ENCODE measurements around the gene NDUFS8. TPM values are rescaled to one million over a fixed set of nuclear protein-coding genes. Genes with fewer than 3 reads are reported as not detected.

NDUFS8 gene
- polyA plus RNA-seq, 1 donor from 2014 or later = 169 TPM

- no peak for TF ChIP-seq MXI1 (conservative IDR thresholded peaks at IDR 0.05; ENCODE audit: poor library complexity, severe bottlenecking)
- no peak for TF ChIP-seq TAF1 (IDR thresholded peaks at IDR 0.05; ENCODE audit: low read depth)
- TF ChIP-seq CTCF (IDR thresholded peaks at IDR 0.05; ENCODE audit: poor library complexity, severe bottlenecking) = no peak
- TF ChIP-seq, protein P1, sequence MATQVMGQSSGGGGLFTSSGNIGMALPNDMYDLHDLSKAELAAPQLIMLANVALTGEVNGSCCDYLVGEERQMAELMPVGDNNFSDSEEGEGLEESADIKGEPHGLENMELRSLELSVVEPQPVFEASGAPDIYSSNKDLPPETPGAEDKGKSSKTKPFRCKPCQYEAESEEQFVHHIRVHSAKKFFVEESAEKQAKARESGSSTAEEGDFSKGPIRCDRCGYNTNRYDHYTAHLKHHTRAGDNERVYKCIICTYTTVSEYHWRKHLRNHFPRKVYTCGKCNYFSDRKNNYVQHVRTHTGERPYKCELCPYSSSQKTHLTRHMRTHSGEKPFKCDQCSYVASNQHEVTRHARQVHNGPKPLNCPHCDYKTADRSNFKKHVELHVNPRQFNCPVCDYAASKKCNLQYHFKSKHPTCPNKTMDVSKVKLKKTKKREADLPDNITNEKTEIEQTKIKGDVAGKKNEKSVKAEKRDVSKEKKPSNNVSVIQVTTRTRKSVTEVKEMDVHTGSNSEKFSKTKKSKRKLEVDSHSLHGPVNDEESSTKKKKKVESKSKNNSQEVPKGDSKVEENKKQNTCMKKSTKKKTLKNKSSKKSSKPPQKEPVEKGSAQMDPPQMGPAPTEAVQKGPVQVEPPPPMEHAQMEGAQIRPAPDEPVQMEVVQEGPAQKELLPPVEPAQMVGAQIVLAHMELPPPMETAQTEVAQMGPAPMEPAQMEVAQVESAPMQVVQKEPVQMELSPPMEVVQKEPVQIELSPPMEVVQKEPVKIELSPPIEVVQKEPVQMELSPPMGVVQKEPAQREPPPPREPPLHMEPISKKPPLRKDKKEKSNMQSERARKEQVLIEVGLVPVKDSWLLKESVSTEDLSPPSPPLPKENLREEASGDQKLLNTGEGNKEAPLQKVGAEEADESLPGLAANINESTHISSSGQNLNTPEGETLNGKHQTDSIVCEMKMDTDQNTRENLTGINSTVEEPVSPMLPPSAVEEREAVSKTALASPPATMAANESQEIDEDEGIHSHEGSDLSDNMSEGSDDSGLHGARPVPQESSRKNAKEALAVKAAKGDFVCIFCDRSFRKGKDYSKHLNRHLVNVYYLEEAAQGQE (IDR thresholded peaks at IDR 0.05; ENCODE audit: borderline replicate concordance) = no peak
- no peak for TF ChIP-seq EP300 (conservative IDR thresholded peaks at IDR 0.05; ENCODE audit: poor library complexity, severe bottlenecking)
- TF ChIP-seq EZH2 (IDR thresholded peaks at IDR 0.05; ENCODE audit: borderline replicate concordance, insufficient read depth, low read length, poor library complexity, severe bottlenecking) = no peak
- no peak for TF ChIP-seq POLR2AphosphoS5 (IDR thresholded peaks at IDR 0.05)
- TF ChIP-seq RAD21 (conservative IDR thresholded peaks at IDR 0.05) = no peak
- no peak for TF ChIP-seq SMC3 (conservative IDR thresholded peaks at IDR 0.05; ENCODE audit: poor library complexity)
- Histone ChIP-seq H2AFZ (ENCODE audit: low read depth, low read length) (no peak overlapping the region), H3K4me2 (ENCODE audit: low read length) (no peak overlapping the region), H3K4me3 (ENCODE audit: low read length) (no peak overlapping the region), H4K20me1 (ENCODE audit: insufficient read depth) (no peaks in the 10 kb centered on the region), H3K27ac (ENCODE audit: low read length) (no peak overlapping the region), H3K79me2 (replicated peaks; ENCODE audit: insufficient read depth, low read length) (no peaks in the 10 kb centered on the region), H3K9ac (ENCODE audit: low read length) (no peak overlapping the region), H3K27me3 (ENCODE audit: insufficient read depth, low read depth, low read length) (no peaks in the 10 kb centered on the region), H3K9me2 (ENCODE audit: insufficient read depth, low read length) (no peaks in the 10 kb centered on the region), H3F3A (ENCODE audit: insufficient read depth, low read length, poor library complexity, severe bottlenecking) (no peaks in the 10 kb centered on the region), H3K36me3 (ENCODE audit: insufficient read depth, low read length) (no peaks in the 10 kb centered on the region), H3K9me3 (ENCODE audit: low read length) (peaks cover 5% of the 10 kb centered on the region)
Measured at GRCh38 chr11:68022531-68022930, 8.0 kb upstream of the NDUFS8 start.

DNA sequence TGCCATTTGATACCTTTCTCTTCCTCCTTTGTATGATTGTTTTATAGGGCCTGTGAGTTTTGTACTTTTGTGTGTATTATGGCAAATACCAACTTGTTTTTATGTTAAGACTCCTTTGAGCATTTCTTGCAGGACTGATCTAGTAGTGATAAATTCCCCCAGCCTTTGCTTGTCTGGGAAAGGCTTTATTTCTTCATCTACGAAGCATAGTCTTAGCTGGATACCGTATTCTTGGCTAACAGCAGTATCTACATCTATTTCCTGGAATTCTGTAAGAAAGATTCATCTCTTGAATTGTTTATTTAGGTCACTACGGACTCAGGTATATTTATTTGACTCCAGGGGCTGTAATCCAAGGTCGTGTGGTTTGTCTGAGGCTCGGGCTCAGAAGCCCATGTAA lies 6.0 kb upstream of the NDUFS8 start:
- Histone ChIP-seq H3K27ac (ENCODE audit: low read length) (no peak overlapping the region), H3K79me2 (replicated peaks; ENCODE audit: insufficient read depth, low read length) (no peaks in the 10 kb centered on the region), H3K36me3 (ENCODE audit: insufficient read depth, low read length) (no peaks in the 10 kb centered on the region), H3K9me2 (ENCODE audit: insufficient read depth, low read length) (no peaks in the 10 kb centered on the region), H3K27me3 (ENCODE audit: insufficient read depth, low read depth, low read length) (no peaks in the 10 kb centered on the region), H2AFZ (ENCODE audit: low read depth, low read length) (no peak overlapping the region), H3K4me3 (ENCODE audit: low read length) (no peak overlapping the region), H4K20me1 (ENCODE audit: insufficient read depth) (no peaks in the 10 kb centered on the region), H3F3A (ENCODE audit: insufficient read depth, low read length, poor library complexity, severe bottlenecking) (no peaks in the 10 kb centered on the region), H3K9me3 (ENCODE audit: low read length) (peaks cover 5% of the 10 kb centered on the region), H3K9ac (ENCODE audit: low read length) (no peak overlapping the region), H3K4me2 (ENCODE audit: low read length) (no peak overlapping the region)
- TF ChIP-seq EZH2 (IDR thresholded peaks at IDR 0.05; ENCODE audit: borderline replicate concordance, insufficient read depth, low read length, poor library complexity, severe bottlenecking) = no peak
- no peak for TF ChIP-seq CTCF (IDR thresholded peaks at IDR 0.05; ENCODE audit: poor library complexity, severe bottlenecking)
- TF ChIP-seq, protein P1 (IDR thresholded peaks at IDR 0.05; ENCODE audit: borderline replicate concordance) = no peak

Measured in neural cell (in vitro differentiated cells).